Measurements from ENCODE around the gene BANK1. TPM values are rescaled to one million over a fixed set of nuclear protein-coding genes. Genes with fewer than 3 reads are reported as not detected.

Gene BANK1
- total and polyA plus RNA-seq, 12 donors, result 0.08 to 1.1 (median 0.35) TPM; not detected in 3

DNA sequence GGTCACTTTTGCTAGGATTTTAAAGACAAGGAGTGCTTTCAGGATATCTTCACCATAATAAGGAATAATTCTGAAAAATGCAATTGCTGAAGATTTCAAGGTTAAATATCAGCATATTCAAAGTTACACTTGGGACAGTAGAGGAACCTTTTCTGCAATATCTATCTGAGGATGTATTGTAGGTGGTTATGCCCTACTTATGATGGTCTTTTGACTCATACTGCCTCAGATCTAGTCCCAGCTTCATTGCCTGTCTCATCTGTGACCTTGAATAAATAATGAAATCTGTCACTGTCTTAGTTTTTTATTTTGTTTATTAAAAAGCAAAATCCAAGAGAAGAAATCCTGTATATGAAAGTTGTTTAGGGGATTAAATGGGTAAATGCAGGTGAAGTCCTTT is 2.9 kb downstream of the BANK1 start:
- no peak for ATAC-seq
- intact Hi-C loops (cut with DNase I), result no loop called here
- no peak for DNase-seq
- TF ChIP-seq, protein P1, sequence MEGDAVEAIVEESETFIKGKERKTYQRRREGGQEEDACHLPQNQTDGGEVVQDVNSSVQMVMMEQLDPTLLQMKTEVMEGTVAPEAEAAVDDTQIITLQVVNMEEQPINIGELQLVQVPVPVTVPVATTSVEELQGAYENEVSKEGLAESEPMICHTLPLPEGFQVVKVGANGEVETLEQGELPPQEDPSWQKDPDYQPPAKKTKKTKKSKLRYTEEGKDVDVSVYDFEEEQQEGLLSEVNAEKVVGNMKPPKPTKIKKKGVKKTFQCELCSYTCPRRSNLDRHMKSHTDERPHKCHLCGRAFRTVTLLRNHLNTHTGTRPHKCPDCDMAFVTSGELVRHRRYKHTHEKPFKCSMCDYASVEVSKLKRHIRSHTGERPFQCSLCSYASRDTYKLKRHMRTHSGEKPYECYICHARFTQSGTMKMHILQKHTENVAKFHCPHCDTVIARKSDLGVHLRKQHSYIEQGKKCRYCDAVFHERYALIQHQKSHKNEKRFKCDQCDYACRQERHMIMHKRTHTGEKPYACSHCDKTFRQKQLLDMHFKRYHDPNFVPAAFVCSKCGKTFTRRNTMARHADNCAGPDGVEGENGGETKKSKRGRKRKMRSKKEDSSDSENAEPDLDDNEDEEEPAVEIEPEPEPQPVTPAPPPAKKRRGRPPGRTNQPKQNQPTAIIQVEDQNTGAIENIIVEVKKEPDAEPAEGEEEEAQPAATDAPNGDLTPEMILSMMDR (IDR thresholded peaks at IDR 0.05), result no peak
- H3K4me1 ChIP-seq, result peaks cover 0 to 19% (median 5%) of the 10 kb centered on the region in 9 donors
- peaks cover 0 to 30% (median 13%) of the 10 kb centered on the region in 7 donors for H3K27me3 ChIP-seq
- no peaks in the 10 kb centered on the region for H3K36me3 ChIP-seq
- no peak overlapping the region for H3K27ac ChIP-seq
- no peaks in the 10 kb centered on the region for H3K9me3 ChIP-seq
- H3K4me3 ChIP-seq, result no peak overlapping the region

DNA sequence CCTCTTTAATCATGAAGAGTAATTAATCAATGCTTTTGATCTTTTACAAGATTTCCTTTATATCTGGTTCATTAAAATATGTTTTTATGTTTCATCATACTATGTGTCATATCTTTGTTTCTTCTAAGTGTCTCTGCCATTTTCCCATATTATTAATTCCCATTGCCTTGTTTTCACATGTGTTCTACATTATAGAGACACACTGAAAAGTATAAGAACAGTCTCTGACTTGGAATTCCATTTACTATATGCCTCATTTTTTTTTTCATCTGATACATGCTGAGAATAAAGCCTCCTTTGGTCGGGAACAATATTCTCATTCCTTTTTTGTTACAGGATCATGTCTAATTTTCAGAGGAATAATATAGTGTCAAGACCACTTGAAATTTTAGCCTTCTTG is 4.3 kb downstream of the BANK1 start:
- peaks cover 0 to 23% (median 13%) of the 10 kb centered on the region in 7 donors for H3K27me3 ChIP-seq
- H3K9me3 ChIP-seq, result peaks cover 0 to 9% (median 0%) of the 10 kb centered on the region in 11 donors
- DNase-seq, result no peak
- no peak overlapping the region for H3K27ac ChIP-seq
- 71 to 81% methylated on average over 1 of the region's 1 CpG for WGBS, 2 donors
- intact Hi-C loops (cut with DNase I), result no loop called here
- peaks cover 0 to 19% (median 5%) of the 10 kb centered on the region in 9 donors for H3K4me1 ChIP-seq
- no peak overlapping the region for H3K4me3 ChIP-seq
- H3K36me3 ChIP-seq, result no peaks in the 10 kb centered on the region
- TF ChIP-seq, protein P1 (IDR thresholded peaks at IDR 0.05), result no peak
- no peak for ATAC-seq

DNA sequence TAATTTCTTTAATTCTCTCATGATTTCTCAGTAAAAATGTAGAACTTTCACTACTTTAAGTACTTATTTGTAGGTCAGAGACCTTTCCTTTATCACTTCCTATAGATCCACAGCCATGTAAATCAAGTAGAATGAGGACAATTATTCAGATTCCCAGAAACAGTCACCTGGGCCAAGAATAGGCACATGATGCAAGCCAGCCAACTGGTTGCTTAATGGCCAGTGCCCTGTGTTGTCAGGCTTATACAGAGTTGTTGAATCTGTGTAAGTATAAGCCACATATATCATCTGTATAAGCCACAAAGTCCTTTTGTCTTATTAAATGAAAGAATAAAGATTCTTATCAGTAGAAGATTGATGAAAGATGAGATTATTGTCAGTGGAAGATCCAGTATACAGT is 5.2 kb downstream of the BANK1 start:
- DNase-seq (no peak), ATAC-seq (no peak)
- TF ChIP-seq, protein P1 (IDR thresholded peaks at IDR 0.05), result no peak
- Histone ChIP-seq H3K9me3 (peaks cover 0 to 9% (median 0%) of the 10 kb centered on the region in 11 donors), H3K27me3 (peaks cover 0 to 14% (median 8%) of the 10 kb centered on the region in 7 donors), H3K36me3 (no peaks in the 10 kb centered on the region), H3K4me3 (no peak overlapping the region), H3K27ac (no peak overlapping the region), H3K4me1 (peaks cover 0 to 13% (median 2%) of the 10 kb centered on the region in 9 donors)
- intact Hi-C loops (cut with DNase I), result no loop called here

DNA sequence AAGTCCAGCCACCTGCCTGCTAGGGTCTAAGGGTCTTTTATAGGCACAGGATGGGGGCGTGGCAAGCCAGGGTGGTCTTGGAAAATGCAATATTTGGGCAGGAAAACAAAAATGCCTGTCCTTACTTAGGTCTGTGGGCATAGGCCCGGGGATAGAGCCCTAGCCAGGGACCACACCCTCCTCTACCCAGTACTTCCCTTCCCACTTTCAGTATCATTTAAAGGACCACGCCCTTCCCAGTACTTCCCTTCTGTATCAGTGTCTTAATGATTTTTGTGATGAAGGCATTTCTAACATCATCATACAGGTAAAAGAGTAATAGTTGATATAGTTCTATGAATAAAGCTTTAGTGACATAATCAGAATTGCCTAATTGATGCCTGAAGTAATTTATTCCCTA is 11.4 kb downstream of the BANK1 start:
- ATAC-seq (no peak), DNase-seq (no peak)
- Histone ChIP-seq H3K27me3 (no peaks in the 10 kb centered on the region), H3K4me3 (no peak overlapping the region), H3K9me3 (peaks cover 0 to 9% (median 0%) of the 10 kb centered on the region in 11 donors), H3K36me3 (no peaks in the 10 kb centered on the region), H3K4me1 (no peaks in the 10 kb centered on the region), H3K27ac (no peak overlapping the region)
- intact Hi-C loops (cut with DNase I), result no loop called here
- 70 to 73% methylated on average over 3 of the region's 3 CpGs for WGBS, 2 donors
- TF ChIP-seq, protein P1 (IDR thresholded peaks at IDR 0.05), result no peak
